HG03354 (cell line): ENCODE measurements around the gene KLF2.

Experiments
- ATAC-seq: cut with Tn5 transposase; IDR thresholded peaks from one replicate; pipeline ENCODE4 v1.9.1; 2021; ENCODE audit warnings: mild to moderate bottlenecking; ENCODE audit not compliant: unreplicated experiment, poor library complexity, severe bottlenecking

Gene KLF2

DNA sequence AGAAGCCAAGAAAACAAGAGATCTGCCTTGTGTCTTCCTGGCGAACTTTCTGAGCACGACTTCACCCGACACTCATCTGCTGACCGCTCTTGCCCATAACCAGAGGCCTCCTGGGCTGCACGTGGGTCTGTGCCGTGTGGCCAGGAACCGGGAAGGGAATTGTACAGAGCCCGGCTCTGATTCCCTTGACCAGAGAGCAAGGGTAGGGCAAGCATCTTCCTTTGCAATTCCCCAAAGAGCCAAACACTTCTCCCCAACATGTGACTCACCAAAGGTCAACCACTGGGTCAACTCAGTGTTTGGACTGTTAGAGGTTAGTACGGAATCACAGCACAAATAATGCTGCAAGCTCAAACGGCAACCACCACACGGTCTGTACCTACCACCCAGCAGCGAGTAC is 48.9 kb downstream of the KLF2 start:
- no peak for ATAC-seq

DNA sequence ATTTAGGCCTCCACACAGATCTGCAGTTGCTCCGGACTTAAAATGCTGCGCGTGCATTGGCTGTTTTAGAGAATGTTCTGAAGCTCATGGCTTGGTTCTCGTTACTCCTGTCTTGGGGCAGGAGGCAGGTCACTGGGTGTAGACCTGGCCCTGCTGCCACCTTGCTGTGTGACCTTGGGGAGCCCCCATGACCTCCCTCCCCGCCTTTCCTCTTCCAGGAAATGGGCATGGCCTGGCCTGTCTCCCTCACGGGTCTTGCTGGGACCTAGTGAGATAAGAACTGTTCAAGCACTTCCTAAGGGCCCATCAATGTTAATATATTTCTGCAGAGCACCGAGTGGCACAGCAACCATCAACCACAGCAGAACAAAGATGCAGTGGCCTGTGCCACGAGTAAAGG is 49.4 kb downstream of the KLF2 start:
- ATAC-seq: no peak

DNA sequence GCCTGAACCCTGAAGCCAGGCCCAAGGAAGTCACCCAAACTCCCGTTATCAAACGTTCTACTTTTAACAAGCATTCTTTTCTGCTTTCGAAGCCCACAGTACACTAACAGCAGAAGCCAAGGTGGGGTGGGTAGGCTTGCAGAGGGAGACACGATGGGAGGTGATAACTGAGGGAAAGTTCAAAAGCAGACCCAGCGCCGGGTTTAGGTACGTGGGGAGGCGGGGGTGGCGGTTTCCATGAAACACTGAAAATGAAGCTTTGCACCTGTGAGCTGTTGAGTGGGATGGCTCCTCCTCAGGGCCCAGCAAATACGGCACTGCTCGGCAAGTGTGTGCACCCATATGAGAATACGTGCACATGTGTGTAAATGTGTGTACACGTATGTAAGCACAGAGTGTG is 49.8 kb downstream of the KLF2 start:
- ATAC-seq: no peak

DNA sequence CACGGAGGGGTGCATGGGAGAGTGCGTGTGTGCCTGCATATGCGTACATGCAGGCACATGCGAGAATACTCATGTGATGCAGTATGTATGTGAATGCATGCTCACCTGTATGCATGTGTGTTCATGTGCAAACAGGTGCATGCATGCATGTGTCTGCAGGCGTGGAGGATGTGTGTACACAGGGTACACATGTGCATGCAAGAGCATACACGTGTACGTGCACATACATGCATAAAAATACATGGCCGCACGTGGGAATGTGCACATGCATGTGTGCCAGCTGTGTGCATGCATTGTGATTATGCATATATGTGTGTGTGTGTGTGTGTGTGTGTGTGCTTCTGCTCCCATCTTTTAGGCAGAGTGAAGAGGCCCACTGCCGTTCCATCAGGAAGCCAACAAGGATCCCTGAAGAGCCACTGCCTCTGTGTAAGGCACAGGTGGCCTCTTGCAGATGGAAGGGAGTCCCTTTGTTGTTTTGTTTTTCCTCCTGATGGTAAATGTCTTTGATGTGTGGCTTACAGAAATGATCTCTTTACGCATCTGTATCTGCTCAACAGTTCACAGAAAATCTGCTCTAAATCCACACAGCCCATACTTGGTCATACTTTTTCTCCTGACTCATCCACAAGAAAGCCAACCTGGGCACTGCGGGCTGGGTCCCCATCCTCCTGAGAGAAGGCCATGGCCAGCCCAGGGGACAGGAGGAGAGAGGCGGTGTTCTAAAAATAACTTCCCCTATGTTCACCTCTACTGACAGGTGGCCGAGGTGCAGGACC is 50.7 kb downstream of the KLF2 start:
- no peak for ATAC-seq

DNA sequence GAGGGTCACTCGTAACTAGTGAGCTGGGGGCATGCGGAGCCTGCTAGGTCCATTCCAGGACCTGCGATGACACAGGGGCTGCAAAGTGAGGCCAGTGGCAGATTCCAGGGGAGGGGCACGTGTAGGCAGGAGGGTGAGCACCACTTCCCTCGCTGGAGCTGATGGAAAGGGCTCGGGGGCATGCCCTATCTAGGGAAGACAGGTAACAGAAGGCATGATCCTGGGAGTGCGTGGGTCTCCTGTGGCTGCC is 51.2 kb downstream of the KLF2 start:
- ATAC-seq: no peak

GRCh38 chr19:16376241-16376640 is 51.6 kb downstream of the KLF2 start:
- ATAC-seq: no peak

GRCh38 chr19:16376649-16377048 is 52.0 kb downstream of the KLF2 start:
- no peak for ATAC-seq

DNA sequence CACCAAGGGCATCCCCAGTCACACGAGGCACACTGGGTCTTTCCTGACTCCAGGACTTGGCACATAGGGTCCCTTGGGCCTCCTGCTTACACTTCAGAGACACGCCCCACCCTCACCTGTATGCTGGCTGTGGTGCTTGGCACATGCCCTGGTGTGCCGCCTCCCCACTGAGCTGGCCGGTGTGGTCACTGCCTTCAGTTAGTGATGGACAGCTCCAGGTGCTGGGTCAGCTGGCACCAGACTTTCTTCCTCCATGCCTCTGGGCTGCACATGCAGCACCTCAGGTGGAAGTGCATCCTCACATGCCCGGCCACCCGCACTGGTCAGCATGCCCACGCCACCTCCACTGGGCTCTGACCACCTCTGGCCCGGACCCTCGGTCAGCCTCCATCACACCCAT is 52.9 kb downstream of the KLF2 start:
- ATAC-seq: no peak
